SU-DHL-6 (cell line): Measurements from ENCODE around the gene DET1.

ENCODE experiments used
- EZH2phosphoT487 ChIP-seq: fragments of 200-600 bp; sonication (generic), shearing (Covaris generic); conservative IDR thresholded peaks from 2 replicates; pipeline ENCODE4 v1.6.1; 2018; ENCODE audit warnings: mild to moderate bottlenecking, antibody characterized with exemption, low read length, moderate library complexity, mixed read lengths
- TF ChIP-seq, protein P1 (sequence below): fragments of 200-600 bp; sonication (generic); IDR thresholded peaks from one replicate; pipeline ENCODE4 v1.5.1; 2017; ENCODE audit warnings: antibody characterized with exemption, mild to moderate bottlenecking, low read length, moderate library complexity; ENCODE audit not compliant: insufficient read depth, poor library complexity, severe bottlenecking

DNA sequence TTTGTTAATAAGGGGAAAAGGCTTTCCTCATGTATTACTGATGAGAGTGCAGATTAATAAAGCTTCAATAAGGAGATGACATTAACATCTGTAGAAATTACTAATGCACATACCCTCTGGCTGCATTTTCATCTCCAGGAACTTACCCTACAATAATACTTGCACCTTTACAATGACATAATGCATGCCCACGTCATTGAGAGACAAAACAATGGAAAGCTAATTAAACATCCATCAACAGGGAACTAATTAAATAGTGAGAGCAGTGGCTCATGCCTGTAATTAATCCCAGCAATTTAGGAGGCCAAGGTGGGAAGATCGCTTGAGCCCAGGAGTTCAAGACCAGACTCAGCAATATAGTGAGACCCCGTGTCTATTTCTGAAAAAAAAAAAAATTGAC lies 32.8 kb upstream of the DET1 start:
- TF ChIP-seq, protein P1, sequence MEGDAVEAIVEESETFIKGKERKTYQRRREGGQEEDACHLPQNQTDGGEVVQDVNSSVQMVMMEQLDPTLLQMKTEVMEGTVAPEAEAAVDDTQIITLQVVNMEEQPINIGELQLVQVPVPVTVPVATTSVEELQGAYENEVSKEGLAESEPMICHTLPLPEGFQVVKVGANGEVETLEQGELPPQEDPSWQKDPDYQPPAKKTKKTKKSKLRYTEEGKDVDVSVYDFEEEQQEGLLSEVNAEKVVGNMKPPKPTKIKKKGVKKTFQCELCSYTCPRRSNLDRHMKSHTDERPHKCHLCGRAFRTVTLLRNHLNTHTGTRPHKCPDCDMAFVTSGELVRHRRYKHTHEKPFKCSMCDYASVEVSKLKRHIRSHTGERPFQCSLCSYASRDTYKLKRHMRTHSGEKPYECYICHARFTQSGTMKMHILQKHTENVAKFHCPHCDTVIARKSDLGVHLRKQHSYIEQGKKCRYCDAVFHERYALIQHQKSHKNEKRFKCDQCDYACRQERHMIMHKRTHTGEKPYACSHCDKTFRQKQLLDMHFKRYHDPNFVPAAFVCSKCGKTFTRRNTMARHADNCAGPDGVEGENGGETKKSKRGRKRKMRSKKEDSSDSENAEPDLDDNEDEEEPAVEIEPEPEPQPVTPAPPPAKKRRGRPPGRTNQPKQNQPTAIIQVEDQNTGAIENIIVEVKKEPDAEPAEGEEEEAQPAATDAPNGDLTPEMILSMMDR, result no peak
- no peak for TF ChIP-seq EZH2phosphoT487
